Sciatic nerve (tissue), 2 donors: ENCODE measurements around the gene KRT31. TPM values are rescaled to one million over a fixed set of nuclear protein-coding genes. Genes with fewer than 3 reads are reported as not detected.
"Not testable (repeated sequence)": the region's sequence is repeated elsewhere in the genome, so short reads cannot be mapped to it uniquely, and the experiment has no call there.

ENCODE experiments used
- ATAC-seq: fragments of 200-7000 bp; cut with Tn5 transposase; one replicate; pipeline ENCODE4 v1.9.1; 2020; ENCODE audit warnings: mild to moderate bottlenecking, moderate library complexity
- DNase-seq: peaks from one replicate; pipeline ENCODE4 v3.0.0-alpha.2; 2020; ENCODE audit warnings: low spot score
- intact Hi-C: fragments of 100-400 bp; cut with DNase I; formaldehyde crosslinking; loops from one replicate; pipeline ENCODE4 v1.14.2; 2022
- total RNA-seq: library from RNA; stranded (reverse); fragmentation: NEBNext Ultra II Directional; extraction: Animal tissue kit (Norgen Biotek cat#: 25700); gene quantifications from one replicate; pipeline ENCODE4 v1.2.1, GENCODE V29; 2021
- donor health status: DM: no; HTN: no; CAD: no.
- donor health status: DM: no; HTN: no; CAD: no.

KRT31 gene
- total RNA-seq, 1 donor from 2014 or later: not detected

DNA sequence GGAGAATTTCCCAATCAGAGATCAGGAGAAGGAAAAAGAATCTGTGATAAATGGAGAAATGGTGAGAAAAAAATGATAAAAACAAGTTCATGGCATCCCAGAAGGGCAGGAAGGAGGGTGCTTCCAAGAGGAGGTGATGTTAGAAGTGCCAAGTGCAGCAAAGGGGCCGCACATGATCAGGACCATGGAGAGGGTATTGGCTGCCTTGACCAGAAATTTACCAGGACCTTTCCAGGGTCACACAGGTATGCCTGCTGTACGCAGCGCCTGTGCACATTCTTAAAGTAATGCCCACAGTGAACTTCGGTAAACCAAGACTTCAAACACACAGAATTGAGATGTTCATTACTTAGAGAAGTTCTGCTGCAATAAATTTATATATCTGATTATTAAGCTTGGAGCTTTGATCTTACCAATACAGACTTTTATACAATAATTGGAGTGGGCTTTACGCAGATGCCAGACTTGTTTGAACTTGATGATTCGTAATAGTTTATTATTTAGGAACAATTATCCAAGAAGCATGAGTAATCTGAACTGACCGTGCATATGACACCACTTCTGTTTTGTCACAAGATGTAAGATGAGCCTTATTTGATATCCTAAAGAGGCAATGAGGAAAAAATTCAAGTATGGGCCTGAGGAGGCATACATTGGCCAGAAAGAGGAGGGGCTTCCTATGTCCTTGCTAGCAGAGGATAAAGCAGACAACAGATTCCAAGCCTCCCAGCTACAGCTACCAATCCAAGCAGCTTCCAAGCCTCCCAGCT lies 44.6 kb downstream of the KRT31 start:
- ATAC-seq (no peak), DNase-seq (no peak)
- intact Hi-C loops: no loop called here

DNA sequence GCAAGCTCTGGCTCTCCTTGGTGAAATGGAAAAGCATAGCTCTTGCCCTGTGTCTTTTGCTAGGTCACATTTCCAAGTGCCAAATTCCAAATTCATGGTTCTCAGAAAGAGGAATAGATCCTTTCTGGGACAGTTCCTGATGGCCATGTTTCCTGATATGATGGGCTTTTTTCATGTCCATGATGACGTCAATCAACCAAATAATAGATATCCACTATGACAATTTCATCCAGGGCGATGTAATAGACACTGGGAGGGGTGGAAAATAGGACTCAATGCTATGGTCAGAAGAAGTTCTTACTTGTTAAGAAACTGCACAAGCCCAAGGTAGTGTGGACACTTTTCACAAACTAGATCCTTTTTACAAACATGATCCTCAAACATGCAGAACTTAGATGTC lies 46.2 kb downstream of the KRT31 start:
- ATAC-seq (no peak), DNase-seq (no peak)
- intact Hi-C loops: no loop called here

DNA sequence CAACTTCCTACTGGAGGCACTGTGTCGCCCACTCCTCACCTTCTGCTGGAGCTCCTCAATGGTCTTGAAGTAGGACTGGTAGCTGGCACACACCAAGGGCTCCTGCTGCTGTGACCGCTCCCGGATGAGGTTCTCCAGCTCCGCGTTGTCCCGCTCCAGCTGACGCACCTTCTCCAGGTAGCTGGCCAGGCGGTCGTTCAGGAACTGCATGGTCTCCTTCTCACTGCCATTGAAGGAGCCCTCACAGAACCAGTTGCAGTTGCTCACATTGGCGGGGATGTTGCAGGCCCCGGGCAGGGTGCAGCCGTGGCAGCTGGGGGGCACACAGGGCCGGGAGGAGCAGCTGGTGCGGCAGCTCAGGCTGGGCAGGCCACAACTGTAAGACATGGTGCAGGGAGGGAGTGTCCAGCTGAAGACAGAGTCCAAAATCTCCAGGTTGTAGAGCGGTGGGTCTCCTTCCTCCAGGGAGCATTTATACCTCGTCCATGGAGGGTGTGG lies 47.0 kb downstream of the KRT31 start, which contains the start of gene KRT33A:
Gene KRT33A (minus strand): TSS at position 448 of the 498 bp plus-strand sequence. CDS start 61 bp downstream, at position 387.
- not testable (repeated sequence) for DNase-seq, ATAC-seq

DNA sequence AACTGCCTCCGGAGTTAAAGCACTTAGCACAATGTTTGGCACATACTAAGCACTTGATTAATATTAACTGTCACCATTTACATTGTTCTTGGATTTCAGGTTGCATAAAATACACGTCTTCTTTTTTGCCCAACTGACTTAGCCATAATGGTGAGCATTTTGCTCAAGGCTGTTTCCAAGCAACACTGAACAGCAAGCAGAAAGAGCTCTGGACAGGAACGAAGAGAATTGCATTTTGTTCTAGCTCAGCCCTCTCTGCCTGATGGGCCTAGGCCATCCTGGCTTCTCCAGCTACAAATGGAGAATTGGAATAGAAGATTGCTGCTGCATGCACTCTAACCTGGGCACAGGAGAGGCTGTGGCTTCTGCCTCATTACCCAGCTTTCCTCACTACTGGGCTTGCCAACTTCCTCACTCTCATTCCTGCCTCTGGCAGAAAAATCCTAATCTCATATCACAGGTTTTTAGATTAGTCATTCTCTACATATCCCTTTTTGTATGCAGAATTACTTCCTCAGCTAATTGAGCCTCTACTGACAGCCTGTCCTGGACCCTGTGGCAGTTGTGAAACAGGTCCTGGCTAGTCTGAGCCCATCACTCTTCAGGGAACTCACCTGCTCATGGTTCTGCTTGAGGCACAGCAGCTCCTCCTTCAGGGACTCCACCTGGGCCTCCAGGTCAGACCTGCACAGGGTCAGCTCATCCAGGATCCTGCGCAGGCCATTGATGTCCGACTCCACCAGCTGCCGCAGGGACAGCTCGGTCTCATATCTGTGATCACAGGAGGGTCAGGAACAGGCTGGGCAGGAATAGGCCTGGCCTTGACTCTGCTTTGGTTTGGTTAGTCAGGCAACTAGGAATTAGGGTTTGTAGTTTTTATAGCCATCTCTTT lies 49.3 kb downstream of the KRT31 start:
- no peak for ATAC-seq
- no peak for DNase-seq
- intact Hi-C loops: no loop called here

More for the DNA sequence above, 47.0 kb downstream of the KRT31 start, which contains the start of gene KRT33A:
- intact Hi-C loops: not testable (repeated sequence)

DNA sequence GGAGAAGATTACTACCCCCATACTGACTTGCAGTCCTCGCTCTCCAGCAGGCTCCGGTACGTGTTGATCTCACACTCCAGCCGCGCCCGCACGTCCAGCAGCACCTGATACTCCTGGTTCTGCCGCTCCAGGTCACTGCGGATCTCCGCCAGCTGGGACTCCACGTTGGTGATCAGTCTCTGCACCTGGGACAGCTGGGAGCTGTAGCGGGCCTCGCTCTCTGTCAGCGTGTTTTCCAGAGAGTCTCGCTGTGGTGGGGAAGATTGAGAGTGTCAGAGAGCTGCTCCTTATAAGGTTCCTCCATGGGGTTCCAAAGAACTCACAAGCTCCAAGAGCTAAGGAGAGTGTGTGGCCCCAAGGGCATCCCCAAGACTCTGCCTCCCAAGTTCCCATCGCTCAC lies 51.0 kb downstream of the KRT31 start:
- intact Hi-C loops, ATAC-seq, DNase-seq: not testable (repeated sequence)

DNA sequence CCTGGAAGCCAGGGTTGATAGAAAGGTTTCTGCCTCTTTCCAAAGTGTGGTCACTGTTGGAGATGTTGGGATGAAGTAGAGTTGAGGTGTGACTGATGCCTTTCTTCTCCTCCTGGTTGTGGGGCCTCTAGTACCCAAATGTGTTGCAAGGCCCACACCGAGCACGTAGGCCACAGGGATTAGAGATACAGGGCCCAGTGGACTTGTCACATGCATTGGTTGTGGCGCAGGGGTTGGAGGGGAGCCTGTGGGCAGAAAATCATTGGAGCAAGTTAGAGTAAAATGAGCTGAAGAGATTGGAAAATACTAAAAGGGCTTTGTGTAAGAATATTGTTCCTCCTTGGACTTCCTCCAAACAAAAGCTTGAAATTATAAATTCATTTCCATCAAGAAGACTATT lies 51.4 kb downstream of the KRT31 start:
- ATAC-seq (no peak), DNase-seq (no peak)
- intact Hi-C loops: no loop called here

Other genes starting within 250 kb of the KRT31 start
- not detected for gene KRTAP4-5, start 247.8 kb downstream of the KRT31 start, total RNA-seq
- not detected for gene KRTAP4-4, start 236.9 kb downstream of the KRT31 start, total RNA-seq
- gene KRTAP4-3, start 229.4 kb downstream of the KRT31 start, total RNA-seq: not detected
- not detected for gene KRTAP4-2, start 219.4 kb downstream of the KRT31 start, total RNA-seq
- gene KRTAP4-1, start 212.7 kb downstream of the KRT31 start, total RNA-seq: not detected
- not detected for gene KRTAP9-1, start 207.7 kb downstream of the KRT31 start, total RNA-seq
- gene KRTAP9-2, start 171.0 kb downstream of the KRT31 start, total RNA-seq: not detected
- gene KRTAP9-3, start 165.2 kb downstream of the KRT31 start, total RNA-seq: not detected
- not detected for gene KRTAP9-8, start 159.6 kb downstream of the KRT31 start, total RNA-seq
- not detected for gene KRTAP9-4, start 147.9 kb downstream of the KRT31 start, total RNA-seq
- not detected for gene KRTAP9-9, start 142.2 kb downstream of the KRT31 start, total RNA-seq
- gene KRTAP9-6, start 132.2 kb downstream of the KRT31 start, total RNA-seq: not detected
- not detected for gene KRTAP9-7, start 121.9 kb downstream of the KRT31 start, total RNA-seq
- gene KRTAP29-1, start 94.8 kb downstream of the KRT31 start, total RNA-seq: not detected
- gene KRTAP16-1, start 88.3 kb downstream of the KRT31 start, total RNA-seq: not detected
- not detected for gene KRTAP17-1, start 81.9 kb downstream of the KRT31 start, total RNA-seq
- gene KRT33A, start 46.8 kb downstream of the KRT31 start, total RNA-seq: not detected
- not detected for gene KRT33B, start 27.8 kb downstream of the KRT31 start, total RNA-seq
- not detected for gene KRT34, start 15.3 kb downstream of the KRT31 start, total RNA-seq
- gene KRT37, start 27.0 kb upstream of the KRT31 start, total RNA-seq: not detected
- gene KRT38, start 43.4 kb upstream of the KRT31 start, total RNA-seq: not detected
- gene KRT32, start 69.8 kb upstream of the KRT31 start, total RNA-seq: 0.67 TPM
- gene KRT35, start 83.5 kb upstream of the KRT31 start, total RNA-seq: 0.18 TPM
- gene KRT36, start 92.3 kb upstream of the KRT31 start, total RNA-seq: not detected
- gene KRT13, start 108.0 kb upstream of the KRT31 start, total RNA-seq: 0.62 TPM
- 0.36 TPM for gene KRT15, start 121.3 kb upstream of the KRT31 start, total RNA-seq
- 94.1 TPM for gene KRT19, start 130.7 kb upstream of the KRT31 start, total RNA-seq
- not detected for gene KRT9, start 174.5 kb upstream of the KRT31 start, total RNA-seq
- gene KRT14, start 189.3 kb upstream of the KRT31 start, total RNA-seq: 82.1 TPM
- 0.85 TPM for gene KRT16, start 215.2 kb upstream of the KRT31 start, total RNA-seq
- gene KRT17, start 227.0 kb upstream of the KRT31 start, total RNA-seq: not detected